Brain microvascular endothelial cell (primary cell): ENCODE results near the gene COL11A2.

ENCODE experiments used
- DNase-seq: peaks from one replicate; pipeline ENCODE4 v3.0.0-alpha.2; 2020
- H3K27ac ChIP-seq: fragments of 250-450 bp; sonication (Bioruptor Pico); 2 replicates; pipeline ENCODE4 v1.5.1; 2020; ENCODE audit warnings: mild to moderate bottlenecking, moderate library complexity
- H3K27me3 ChIP-seq: fragments of 250-450 bp; sonication (Bioruptor Pico); replicated peaks from 2 replicates; pipeline ENCODE4 v1.5.1; 2020; ENCODE audit warnings: mild to moderate bottlenecking
- H3K36me3 ChIP-seq: fragments of 250-450 bp; sonication (Bioruptor Pico); replicated peaks from 2 replicates; pipeline ENCODE4 v1.5.1; 2020; ENCODE audit warnings: mild to moderate bottlenecking
- H3K4me3 ChIP-seq: 2 replicates; pipeline ENCODE4 v1.5.1; 2011; ENCODE audit warnings: low read depth, mild to moderate bottlenecking, control low read depth, low read length, moderate library complexity
- CTCF ChIP-seq: IDR thresholded peaks from 2 replicates; pipeline ENCODE4 v1.5.1; 2011; ENCODE audit warnings: low read depth, mild to moderate bottlenecking, moderate library complexity, low read length, control low read depth, inconsistent platforms; ENCODE audit errors: missing control alignments
- in situ Hi-C: cut with HindIII; loops from 2 replicates; pipeline ENCODE4 v1.10.0; 2017; ENCODE audit warnings: low sequenced_read_pairs, low pct_ligation_motif_present

COL11A2 gene

GRCh38 chr6:33170176-33171015 lies 21.9 kb downstream of the COL11A2 start:
- no peak for DNase-seq
- Histone ChIP-seq H3K27me3 (no peaks in the 10 kb centered on the region), H3K4me3 (no peak overlapping the region), H3K36me3 (no peaks in the 10 kb centered on the region), H3K27ac (no peak overlapping the region)
- no peak for TF ChIP-seq CTCF
- in situ Hi-C loops, result no loop called here

DNA sequence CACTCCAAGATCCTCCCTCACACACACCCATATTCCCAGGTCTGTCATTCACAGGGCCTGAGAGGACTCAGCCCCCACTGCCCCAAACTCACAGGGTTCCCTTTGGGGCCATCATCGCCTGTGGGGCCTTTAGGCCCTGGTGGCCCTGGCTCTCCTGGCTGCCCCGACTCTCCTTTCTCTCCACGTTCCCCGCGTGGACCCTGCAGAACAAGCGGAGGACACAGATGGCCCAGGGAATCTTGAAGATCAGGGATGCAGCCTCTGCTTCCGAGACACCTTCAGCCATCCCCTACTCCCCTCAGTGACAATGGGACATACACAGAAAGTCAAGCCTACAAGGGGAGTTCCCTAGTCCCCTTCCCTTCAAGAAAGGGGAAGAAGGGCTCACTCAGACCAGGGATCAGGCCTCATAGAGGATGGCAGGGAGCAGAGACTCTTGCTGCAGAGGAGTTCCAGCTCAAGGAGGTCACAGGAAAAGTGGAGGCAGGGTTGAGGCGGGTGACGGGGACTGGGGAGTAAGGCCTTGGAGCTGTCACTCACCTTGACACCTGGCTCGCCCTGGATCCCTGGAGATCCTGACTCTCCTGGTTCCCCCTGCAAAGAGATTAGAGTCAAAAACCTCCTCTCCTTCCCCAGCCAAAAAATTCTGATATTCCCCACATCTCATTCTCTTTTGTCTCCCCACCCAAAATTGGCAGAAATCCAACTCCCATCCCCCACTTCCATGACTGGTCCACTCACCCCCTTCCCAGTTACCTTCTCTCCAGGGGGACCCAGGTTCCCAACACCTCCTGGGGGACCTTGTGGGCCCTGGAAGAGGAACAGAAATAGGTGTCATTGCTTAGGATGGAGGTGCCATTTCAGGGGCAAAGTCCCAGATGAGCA lies 22.7 kb downstream of the COL11A2 start:
- in situ Hi-C loops, result no loop called here
- TF ChIP-seq CTCF, result no peak

DNA sequence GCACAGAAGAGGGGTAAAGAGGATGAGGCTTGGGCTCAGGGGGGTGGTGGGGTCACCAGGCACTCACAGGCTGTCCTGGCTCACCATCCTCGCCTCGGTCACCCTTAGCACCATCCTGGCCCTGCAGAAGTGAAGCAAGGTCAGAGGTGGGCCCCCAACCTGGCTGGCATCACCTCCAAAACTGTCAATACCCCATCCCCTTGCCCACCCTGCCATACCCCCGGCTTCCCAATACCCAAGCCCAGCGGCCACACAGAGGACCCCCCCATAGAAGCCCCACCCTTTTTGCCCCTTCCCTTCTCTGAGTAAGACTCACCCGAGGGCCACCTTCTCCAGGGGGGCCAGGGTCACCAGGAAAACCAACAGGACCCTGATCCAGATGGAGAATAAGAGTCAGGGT lies 23.6 kb downstream of the COL11A2 start:
- Histone ChIP-seq H3K36me3 (no peaks in the 10 kb centered on the region), H3K4me3 (no peak overlapping the region), H3K27ac (no peak overlapping the region), H3K27me3 (no peaks in the 10 kb centered on the region)
- no peak for DNase-seq
- in situ Hi-C loops, result no loop called here
- TF ChIP-seq CTCF, result no peak

More for the DNA sequence above, 22.7 kb downstream of the COL11A2 start:
- no peaks in the 10 kb centered on the region for H3K27me3 ChIP-seq
- no peak overlapping the region for H3K4me3 ChIP-seq
- DNase-seq, result no peak
- no peak overlapping the region for H3K27ac ChIP-seq
- H3K36me3 ChIP-seq, result no peaks in the 10 kb centered on the region

DNA sequence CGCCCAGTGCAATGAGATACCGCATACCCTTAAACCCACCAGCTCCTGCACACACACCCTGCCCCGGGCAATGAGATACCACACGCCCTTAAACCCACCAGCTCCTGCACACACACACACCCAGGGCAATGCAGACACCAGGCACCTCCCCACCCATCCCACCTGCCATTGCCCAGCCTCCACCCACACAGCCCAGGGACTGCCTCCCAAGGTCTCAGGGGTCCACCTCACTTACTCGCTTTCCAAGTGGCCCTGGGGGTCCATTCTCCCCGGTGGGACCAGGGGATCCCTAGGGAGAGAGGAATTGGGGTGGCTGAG lies 24.0 kb downstream of the COL11A2 start:
- no peak overlapping the region for H3K27ac ChIP-seq
- H3K36me3 ChIP-seq, result no peaks in the 10 kb centered on the region
- no peak overlapping the region for H3K4me3 ChIP-seq
- in situ Hi-C loops, result no loop called here
- no peaks in the 10 kb centered on the region for H3K27me3 ChIP-seq
- DNase-seq, result no peak
- TF ChIP-seq CTCF, result no peak

GRCh38 chr6:33167374-33168283 lies 24.6 kb downstream of the COL11A2 start:
- no peak for TF ChIP-seq CTCF
- Histone ChIP-seq H3K27ac (no peak overlapping the region), H3K4me3 (no peak overlapping the region), H3K36me3 (no peaks in the 10 kb centered on the region), H3K27me3 (no peaks in the 10 kb centered on the region)
- DNase-seq, result no peak
- in situ Hi-C loops, result no loop called here
